ENCODE results near the gene KRTAP5-10.
"Not testable (repeated sequence)": the region's sequence is repeated elsewhere in the genome, so short reads cannot be mapped to it uniquely, and the experiment has no call there.

Gene KRTAP5-10

GRCh38 chr11:71604798-71605488, 39.6 kb downstream of the KRTAP5-10 start:
- DNase-seq; intact Hi-C loops (cut with DNase I): not testable (repeated sequence)

- intact Hi-C loops (cut with DNase I); DNase-seq: not testable (repeated sequence)
These were observed 41.6 kb downstream of the KRTAP5-10 start for GRCh38 chr11:71606853-71607519.

DNA sequence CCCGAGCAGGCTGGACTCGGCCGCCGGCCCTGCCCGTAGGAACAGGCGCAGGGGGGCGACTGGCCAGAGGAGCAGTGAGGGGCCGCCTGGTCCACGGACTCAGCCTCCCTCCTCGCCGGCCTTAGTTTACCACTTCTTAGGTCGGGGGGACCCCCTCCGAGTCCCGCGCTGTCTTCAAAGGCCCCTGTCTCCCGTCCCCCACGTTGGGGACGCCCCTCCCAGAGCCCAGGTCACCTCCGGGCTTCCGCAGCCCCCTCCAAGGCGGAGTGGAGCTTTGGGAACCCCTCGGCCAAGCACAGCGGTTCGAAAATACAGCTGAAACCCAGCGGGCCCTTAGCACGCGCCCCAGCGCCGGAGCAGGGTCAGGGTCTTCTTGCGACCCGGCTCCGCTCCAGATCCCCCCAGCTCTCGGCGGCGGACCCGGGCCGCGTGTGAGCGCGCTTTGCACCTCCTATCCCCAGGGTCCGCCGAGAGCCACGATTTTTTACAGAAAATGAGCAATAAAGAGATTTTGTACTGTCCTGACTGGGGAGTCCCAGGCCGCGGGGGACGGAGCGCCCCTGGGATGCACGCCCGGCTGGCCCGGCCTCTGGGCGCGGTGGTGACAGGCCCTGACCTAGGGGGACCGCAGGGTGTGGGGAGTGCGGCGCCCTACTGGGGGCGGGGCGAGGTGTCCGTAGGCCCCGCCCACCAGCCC, 42.3 kb downstream of the KRTAP5-10 start:
- intact Hi-C loops (cut with DNase I), result not testable (repeated sequence)
- DNase-seq, result peak in 1 of 10 donors; percentile 81

DNA sequence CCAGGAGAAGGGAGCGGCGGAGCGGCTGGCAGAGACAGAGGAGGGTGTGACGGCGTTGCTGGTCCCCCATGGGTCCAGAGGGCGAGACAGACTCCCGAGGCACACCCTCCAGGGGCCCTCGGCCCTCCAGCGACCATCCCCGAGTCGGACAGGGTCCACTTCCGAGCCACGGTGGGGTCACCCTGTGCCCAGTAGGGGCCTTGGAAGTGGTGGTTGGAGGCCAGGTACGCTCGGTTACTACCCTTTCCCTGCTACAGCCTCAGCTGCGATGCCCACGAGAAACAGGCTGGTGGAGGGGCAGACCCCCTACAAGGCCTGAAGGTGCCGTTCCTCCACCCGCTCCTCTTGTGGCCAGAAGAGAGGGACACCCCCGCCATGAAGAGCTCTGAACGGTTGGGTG, 42.9 kb downstream of the KRTAP5-10 start:
- intact Hi-C loops (cut with DNase I); DNase-seq: not testable (repeated sequence)

DNA sequence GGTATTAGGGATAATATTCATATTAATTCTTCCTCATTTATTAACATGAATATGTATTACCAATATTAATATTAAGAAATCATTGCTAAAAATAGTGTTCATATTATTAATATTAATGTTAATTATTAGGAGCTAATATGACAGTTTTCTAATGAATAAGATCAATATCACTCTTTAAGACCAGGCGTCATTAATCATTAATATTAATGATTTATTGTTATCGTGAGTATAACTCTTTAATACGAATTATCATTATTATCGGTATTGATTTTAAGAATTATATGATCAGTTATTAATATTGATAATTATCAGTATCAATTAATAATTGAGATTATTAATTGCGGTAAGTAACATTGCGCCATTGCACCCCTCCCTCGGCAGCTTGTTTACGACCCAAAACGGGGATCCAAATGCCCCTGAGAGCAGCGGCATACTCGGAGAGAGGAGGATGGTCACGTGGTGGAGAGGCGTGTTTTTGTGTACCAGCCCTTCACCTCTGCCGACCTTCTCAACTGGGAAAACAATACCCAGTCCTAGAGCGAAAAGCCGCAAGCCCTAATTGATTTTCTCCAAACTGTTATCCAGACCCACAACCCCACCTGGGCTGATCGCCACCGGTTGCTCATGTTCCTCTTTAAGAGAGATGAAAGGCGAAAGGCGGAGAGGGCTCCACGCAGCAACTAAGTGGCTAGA, 46.0 kb downstream of the KRTAP5-10 start:
- intact Hi-C loops (cut with DNase I), result not testable (repeated sequence)
- DNase-seq, result peak in 1 of 10 donors; percentile 17

- DNase-seq; intact Hi-C loops (cut with DNase I): not testable (repeated sequence)
These were observed 48.6 kb downstream of the KRTAP5-10 start for GRCh38 chr11:71613931-71614330.

GRCh38 chr11:71614366-71614917, 49.1 kb downstream of the KRTAP5-10 start:
- intact Hi-C loops (cut with DNase I); DNase-seq: not testable (repeated sequence)

DNA sequence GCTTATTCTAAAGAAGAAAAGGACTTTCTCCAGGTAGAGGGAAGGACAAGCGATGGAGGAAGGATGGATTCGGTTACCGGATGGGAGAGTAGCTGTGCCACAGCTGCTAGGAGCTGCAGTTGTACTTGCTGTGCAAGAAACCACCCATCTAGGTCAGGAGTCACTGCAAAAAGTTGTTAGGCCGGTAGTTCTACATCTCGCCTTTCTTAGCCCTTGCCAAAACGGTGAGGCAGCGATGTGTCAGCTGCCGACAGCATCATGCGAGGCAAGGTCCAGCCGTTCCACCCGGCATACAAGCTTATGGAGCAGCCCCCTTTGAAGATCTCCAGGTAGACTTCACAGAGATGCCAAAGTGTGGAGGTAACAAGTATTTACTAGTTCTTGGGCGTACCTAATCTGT, 49.6 kb downstream of the KRTAP5-10 start:
- DNase-seq; intact Hi-C loops (cut with DNase I): not testable (repeated sequence)
